ENCODE results near the gene SETD3.

DNA sequence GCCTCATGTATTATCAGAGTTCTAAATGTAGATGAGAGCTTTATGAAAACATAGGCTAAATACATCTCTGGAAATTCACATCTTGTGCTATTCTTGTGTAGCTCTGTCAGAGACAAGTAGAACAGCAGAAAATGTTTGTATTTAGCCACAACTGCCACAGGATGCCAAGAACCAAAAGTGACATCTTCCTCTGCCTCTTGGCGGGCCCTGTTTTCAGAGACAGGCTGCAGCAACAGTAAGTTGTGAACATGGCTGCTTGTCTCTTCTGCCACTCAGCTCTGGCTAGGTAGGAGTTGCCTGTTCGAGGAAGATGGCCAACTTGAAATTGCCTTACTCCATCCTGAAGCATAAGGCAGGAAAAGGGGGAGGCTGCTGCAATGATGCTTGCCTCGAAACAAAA is 30.4 kb downstream of the SETD3 start:
- TF ChIP-seq, protein P1, sequence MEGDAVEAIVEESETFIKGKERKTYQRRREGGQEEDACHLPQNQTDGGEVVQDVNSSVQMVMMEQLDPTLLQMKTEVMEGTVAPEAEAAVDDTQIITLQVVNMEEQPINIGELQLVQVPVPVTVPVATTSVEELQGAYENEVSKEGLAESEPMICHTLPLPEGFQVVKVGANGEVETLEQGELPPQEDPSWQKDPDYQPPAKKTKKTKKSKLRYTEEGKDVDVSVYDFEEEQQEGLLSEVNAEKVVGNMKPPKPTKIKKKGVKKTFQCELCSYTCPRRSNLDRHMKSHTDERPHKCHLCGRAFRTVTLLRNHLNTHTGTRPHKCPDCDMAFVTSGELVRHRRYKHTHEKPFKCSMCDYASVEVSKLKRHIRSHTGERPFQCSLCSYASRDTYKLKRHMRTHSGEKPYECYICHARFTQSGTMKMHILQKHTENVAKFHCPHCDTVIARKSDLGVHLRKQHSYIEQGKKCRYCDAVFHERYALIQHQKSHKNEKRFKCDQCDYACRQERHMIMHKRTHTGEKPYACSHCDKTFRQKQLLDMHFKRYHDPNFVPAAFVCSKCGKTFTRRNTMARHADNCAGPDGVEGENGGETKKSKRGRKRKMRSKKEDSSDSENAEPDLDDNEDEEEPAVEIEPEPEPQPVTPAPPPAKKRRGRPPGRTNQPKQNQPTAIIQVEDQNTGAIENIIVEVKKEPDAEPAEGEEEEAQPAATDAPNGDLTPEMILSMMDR (IDR thresholded peaks at IDR 0.05; ENCODE audit: low read depth, low read length): no peak
- no peak for TF ChIP-seq EZH2phosphoT487 (IDR thresholded peaks at IDR 0.05; ENCODE audit: low read depth)

Measured in OCI-LY3 (cell line).